Adrenal gland (tissue), 5 donors: ENCODE data around the gene EFL1.

Experiments
- POLR2A ChIP-seq, 2 donors: fragments of 450-650 bp; IDR thresholded peaks; one replicate each; pipeline ENCODE4 v1.6.1; 2017; ENCODE audit warnings: antibody characterized with exemption in 2 of 2, mild to moderate bottlenecking in 2 of 2, moderate library complexity in 1 of 2
- TF ChIP-seq, protein P1 (sequence below), 6 experiments: fragments of 450-650 bp in 4 of 6; fragments of 200-600 bp in 2 of 6; sonication (generic) in 1 of 6; IDR thresholded peaks; 1 replicate in 5 of 6; 2 replicates in 1 of 6; pipeline versions ENCODE4 v1.5.1 to v1.8.0; 2016 to 2021; ENCODE audit warnings: antibody characterized with exemption in 6 of 6, mild to moderate bottlenecking in 2 of 6, moderate library complexity in 1 of 6
- donor health status: DM: no; HTN: no; CAD: no.

- TF ChIP-seq, protein P1, sequence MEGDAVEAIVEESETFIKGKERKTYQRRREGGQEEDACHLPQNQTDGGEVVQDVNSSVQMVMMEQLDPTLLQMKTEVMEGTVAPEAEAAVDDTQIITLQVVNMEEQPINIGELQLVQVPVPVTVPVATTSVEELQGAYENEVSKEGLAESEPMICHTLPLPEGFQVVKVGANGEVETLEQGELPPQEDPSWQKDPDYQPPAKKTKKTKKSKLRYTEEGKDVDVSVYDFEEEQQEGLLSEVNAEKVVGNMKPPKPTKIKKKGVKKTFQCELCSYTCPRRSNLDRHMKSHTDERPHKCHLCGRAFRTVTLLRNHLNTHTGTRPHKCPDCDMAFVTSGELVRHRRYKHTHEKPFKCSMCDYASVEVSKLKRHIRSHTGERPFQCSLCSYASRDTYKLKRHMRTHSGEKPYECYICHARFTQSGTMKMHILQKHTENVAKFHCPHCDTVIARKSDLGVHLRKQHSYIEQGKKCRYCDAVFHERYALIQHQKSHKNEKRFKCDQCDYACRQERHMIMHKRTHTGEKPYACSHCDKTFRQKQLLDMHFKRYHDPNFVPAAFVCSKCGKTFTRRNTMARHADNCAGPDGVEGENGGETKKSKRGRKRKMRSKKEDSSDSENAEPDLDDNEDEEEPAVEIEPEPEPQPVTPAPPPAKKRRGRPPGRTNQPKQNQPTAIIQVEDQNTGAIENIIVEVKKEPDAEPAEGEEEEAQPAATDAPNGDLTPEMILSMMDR (IDR thresholded peaks at IDR 0.05), result no peak
- no peak for TF ChIP-seq POLR2A (IDR thresholded peaks at IDR 0.05)
These were observed 115.5 kb downstream of the EFL1 start for GRCh38 chr15:82146990-82147461.
